OCI-LY1 (cell line): Measurements from ENCODE around the gene THRSP.

Experiments
- H2AFZ ChIP-seq: fragments of 200-600 bp; sonication (generic), shearing (Covaris generic); 2 replicates; pipeline ENCODE4 v1.6.0; 2014; ENCODE audit warnings: antibody characterized with exemption, mild to moderate bottlenecking, low read length
- H3F3A ChIP-seq: fragments of 200-600 bp; sonication (generic), shearing (Covaris generic); 2 replicates; pipeline ENCODE4 v1.6.0; 2014; ENCODE audit warnings: mild to moderate bottlenecking, antibody characterized with exemption, low read length, moderate library complexity; ENCODE audit not compliant: insufficient read depth
- H3K27ac ChIP-seq: fragments of 200-600 bp; sonication (generic); 2 replicates; pipeline ENCODE4 v1.5.1; 2014; ENCODE audit warnings: low read length, mixed run types, mild to moderate bottlenecking, low read depth; ENCODE audit not compliant: poor library complexity, severe bottlenecking
- H3K27me3 ChIP-seq: fragments of 200-600 bp; sonication (generic); 2 replicates; pipeline ENCODE4 v1.6.0; 2014; ENCODE audit warnings: antibody characterized with exemption, mild to moderate bottlenecking, low read length, moderate library complexity; ENCODE audit not compliant: insufficient read depth
- H3K36me3 ChIP-seq: fragments of 200-600 bp; sonication (generic); 2 replicates; pipeline ENCODE4 v1.6.1; 2014; ENCODE audit warnings: mild to moderate bottlenecking, antibody characterized with exemption, low read length, moderate library complexity, mixed read lengths; ENCODE audit not compliant: insufficient read depth
- H3K4me1 ChIP-seq: fragments of 200-600 bp; sonication (generic); 2 replicates; pipeline ENCODE4 v1.5.1; 2014; ENCODE audit warnings: mild to moderate bottlenecking, low read length, moderate library complexity; ENCODE audit not compliant: insufficient read depth, severe bottlenecking
- H3K4me2 ChIP-seq: fragments of 200-600 bp; sonication (generic), shearing (Covaris generic); 2 replicates; pipeline ENCODE4 v1.6.1; 2014; ENCODE audit warnings: low read length
- H3K4me3 ChIP-seq: fragments of 200-600 bp; sonication (generic); 2 replicates; pipeline ENCODE4 v1.5.1; 2014; ENCODE audit warnings: low read length, low read depth, mild to moderate bottlenecking, mixed read lengths; ENCODE audit not compliant: poor library complexity, severe bottlenecking
- H3K79me2 ChIP-seq: fragments of 200-600 bp; shearing (Covaris generic); 2 replicates; pipeline ENCODE4 v1.6.1; 2016; ENCODE audit warnings: mixed run types, low read length, mixed read lengths; ENCODE audit not compliant: insufficient read depth
- H3K9ac ChIP-seq: fragments of 200-600 bp; sonication (generic), shearing (Covaris generic); 2 replicates; pipeline ENCODE4 v1.6.1; 2014; ENCODE audit warnings: mild to moderate bottlenecking, low read length, mixed read lengths
- H3K9me2 ChIP-seq: fragments of 200-600 bp; sonication (generic), shearing (Covaris generic); 2 replicates; pipeline ENCODE4 v1.6.1; 2014; ENCODE audit warnings: low read depth, mild to moderate bottlenecking, low read length, mixed read lengths
- H3K9me3 ChIP-seq: fragments of 200-600 bp; shearing (Covaris generic); 2 replicates; pipeline ENCODE4 v1.6.1; 2014; ENCODE audit warnings: low read length, mixed read lengths
- H4K20me1 ChIP-seq: fragments of 200-600 bp; sonication (generic), shearing (Covaris generic); 2 replicates; pipeline ENCODE4 v1.6.0; 2016; ENCODE audit warnings: mild to moderate bottlenecking, low read length; ENCODE audit not compliant: insufficient read depth
- CTCF ChIP-seq: fragments of 200-600 bp; sonication (generic), shearing (Covaris generic); IDR thresholded peaks from 2 replicates; pipeline ENCODE4 v1.5.1; 2017; ENCODE audit warnings: mild to moderate bottlenecking, antibody characterized with exemption, low read length, moderate library complexity, mixed read lengths
- EZH2 ChIP-seq: fragments of 200-600 bp; sonication (generic), shearing (Covaris generic); IDR thresholded peaks from 2 replicates; pipeline ENCODE4 v1.8.0; 2017; ENCODE audit warnings: borderline replicate concordance, mixed run types, mild to moderate bottlenecking, antibody characterized with exemption, low read length, moderate library complexity, mixed read lengths

THRSP gene

GRCh38 chr11:78069465-78069864, 5.8 kb downstream of the THRSP start:
- H3K36me3 ChIP-seq = peaks cover 54% of the 10 kb centered on the region
- no peaks in the 10 kb centered on the region for H3F3A ChIP-seq
- no peaks in the 10 kb centered on the region for H3K4me1 ChIP-seq
- no peak overlapping the region for H3K4me2 ChIP-seq
- H3K9ac ChIP-seq = no peak overlapping the region
- no peak overlapping the region for H3K27ac ChIP-seq
- H4K20me1 ChIP-seq = no peaks in the 10 kb centered on the region
- H3K9me3 ChIP-seq = no peaks in the 10 kb centered on the region
- TF ChIP-seq EZH2 (no peak), CTCF (no peak)
- peaks cover 6% of the 10 kb centered on the region; the same call in 1 of the 2 replicates for H3K79me2 ChIP-seq
- H3K27me3 ChIP-seq = no peaks in the 10 kb centered on the region
- H2AFZ ChIP-seq = no peak overlapping the region
- H3K9me2 ChIP-seq = no peaks in the 10 kb centered on the region
- H3K4me3 ChIP-seq = no peak overlapping the region

GRCh38 chr11:78070621-78071020, 7.0 kb downstream of the THRSP start:
- Histone ChIP-seq H3K9me2 (no peaks in the 10 kb centered on the region), H3K4me1 (no peaks in the 10 kb centered on the region), H3K27me3 (no peaks in the 10 kb centered on the region), H3K36me3 (peaks cover 56% of the 10 kb centered on the region), H3K79me2 (peaks cover 17% of the 10 kb centered on the region), H3K9ac (no peak overlapping the region), H3K27ac (no peak overlapping the region), H3K4me3 (no peak overlapping the region), H3K4me2 (no peak overlapping the region), H3K9me3 (no peaks in the 10 kb centered on the region), H2AFZ (no peak overlapping the region), H4K20me1 (no peaks in the 10 kb centered on the region), H3F3A (no peaks in the 10 kb centered on the region)
- TF ChIP-seq EZH2 (no peak), CTCF (no peak)

- no peak overlapping the region for H2AFZ ChIP-seq
- peaks cover 59% of the 10 kb centered on the region for H3K36me3 ChIP-seq
- no peak overlapping the region for H3K4me3 ChIP-seq
- TF ChIP-seq EZH2 (no peak), CTCF (no peak)
- peaks cover 27% of the 10 kb centered on the region for H3K79me2 ChIP-seq
- H3F3A ChIP-seq = no peaks in the 10 kb centered on the region
- no peak overlapping the region for H3K27ac ChIP-seq
- peaks cover 5% of the 10 kb centered on the region for H3K4me1 ChIP-seq
- no peak overlapping the region for H3K4me2 ChIP-seq
- H3K9me2 ChIP-seq = no peaks in the 10 kb centered on the region
- H3K9me3 ChIP-seq = no peaks in the 10 kb centered on the region
- no peaks in the 10 kb centered on the region for H3K27me3 ChIP-seq
- H3K9ac ChIP-seq = no peak overlapping the region
- no peaks in the 10 kb centered on the region for H4K20me1 ChIP-seq
Measured at GRCh38 chr11:78071717-78072116, 8.1 kb downstream of the THRSP start.
